NB4 (cell line): ENCODE data around the gene PRSS57.
"Not testable (repeated sequence)": the region's sequence is repeated elsewhere in the genome, so short reads cannot be mapped to it uniquely, and the experiment has no call there.

ENCODE experiments used
- DNase-seq: peaks from one replicate; pipeline ENCODE4 v3.0.0; 2010; ENCODE audit warnings: low read depth
- H3K4me3 ChIP-seq: one replicate; pipeline ENCODE4 v1.5.1; 2011; ENCODE audit warnings: mild to moderate bottlenecking, low read depth, low read length, moderate library complexity
- CTCF ChIP-seq: IDR thresholded peaks from one replicate; pipeline ENCODE4 v1.5.1; 2012; ENCODE audit warnings: low read depth, low read length
- MAX ChIP-seq: IDR thresholded peaks from 2 replicates; pipeline ENCODE4 v1.6.1; 2011; ENCODE audit warnings: low read depth, low read length
- MYC ChIP-seq: IDR thresholded peaks from 2 replicates; pipeline ENCODE4 v1.6.1; 2011; ENCODE audit warnings: low read depth, low read length
- POLR2A ChIP-seq: IDR thresholded peaks from 2 replicates; pipeline ENCODE4 v1.6.1; 2011; ENCODE audit warnings: mild to moderate bottlenecking; ENCODE audit not compliant: insufficient read length; ENCODE audit errors: extremely low read depth

The PRSS57 gene

GRCh38 chr19:695352-695949 is at the start of gene PRSS57:
Gene PRSS57 (minus strand): TSS chr19:695452. CDS start chr19:695430, 22 bp downstream.
- peak; percentile 60 for TF ChIP-seq POLR2A
- TF ChIP-seq MAX, result peak; percentile 61
- no peak for TF ChIP-seq MYC
- TF ChIP-seq CTCF, result no peak

GRCh38 chr19:743168-743687 is 48.0 kb upstream of the PRSS57 start:
- H3K4me3 ChIP-seq, result no peak overlapping the region
- DNase-seq, result no peak
- TF ChIP-seq POLR2A (no peak), CTCF (no peak), MAX (no peak), MYC (no peak)

More at GRCh38 chr19:695352-695949, at the start of gene PRSS57:
- peak; percentile 87 for DNase-seq
- H3K4me3 ChIP-seq, result peak within 1 kb of the TSS; percentile 74

- TF ChIP-seq MAX (no peak), POLR2A (no peak), CTCF (no peak), MYC (no peak)
- DNase-seq, result no peak
- no peak overlapping the region for H3K4me3 ChIP-seq
These were observed 47.4 kb upstream of the PRSS57 start for GRCh38 chr19:742540-743075.

- TF ChIP-seq MAX (no peak), CTCF (peak; percentile 49)
- DNase-seq, result peak; percentile 74
- H3K4me3 ChIP-seq, result no peak overlapping the region
These were observed 46.4 kb upstream of the PRSS57 start for GRCh38 chr19:741506-742131.

GRCh38 chr19:740816-741505 is 45.7 kb upstream of the PRSS57 start:
- H3K4me3 ChIP-seq, DNase-seq: not testable (repeated sequence)

GRCh38 chr19:739998-740715 is 44.9 kb upstream of the PRSS57 start:
- DNase-seq, result no peak
- TF ChIP-seq CTCF, result no peak
- no peak for TF ChIP-seq POLR2A
- no peak for TF ChIP-seq MAX
- TF ChIP-seq MYC, result no peak
- no peak overlapping the region for H3K4me3 ChIP-seq
